Cardiac fibroblast (primary cell): ENCODE results near the gene GSX2.

Experiments
- DNase-seq, 2 donors: peaks; one replicate each; pipeline versions ENCODE4 v3.0.0 to v3.0.0-alpha.2; 2010; ENCODE audit warnings: low read depth in 2 of 2
- H3K4me3 ChIP-seq, 2 donors: replicated peaks in 1 of 2; 1 replicate in 1 of 2; 2 replicates in 1 of 2; pipeline ENCODE4 v1.5.1; 2011; ENCODE audit warnings: low read depth in 2 of 2, low read length in 2 of 2, mild to moderate bottlenecking in 2 of 2, moderate library complexity in 1 of 2
- CTCF ChIP-seq: IDR thresholded peaks from one replicate; pipeline ENCODE4 v1.5.1; 2011; ENCODE audit warnings: low read depth, mild to moderate bottlenecking, low read length, inconsistent platforms

Gene GSX2

GRCh38 chr4:54090804-54091623, 8.9 kb upstream of the GSX2 start:
- H3K4me3 ChIP-seq, result peak overlapping the region; percentile 63 to 65
- peak in 1 of 2 donors; percentile 45 for DNase-seq
- no peak for TF ChIP-seq CTCF

- H3K4me3 ChIP-seq, result peak overlapping the region; percentile 63 to 65
- DNase-seq, result peak; percentile 77 to 79
- TF ChIP-seq CTCF, result no peak
Observed at GRCh38 chr4:54091637-54092404, 8.1 kb upstream of the GSX2 start.

GRCh38 chr4:54092405-54093323, 7.3 kb upstream of the GSX2 start:
- DNase-seq, result no peak
- TF ChIP-seq CTCF, result no peak
- H3K4me3 ChIP-seq, result peak overlapping the region; percentile 63 to 65

GRCh38 chr4:54093324-54094240, 6.4 kb upstream of the GSX2 start:
- no peak for DNase-seq
- H3K4me3 ChIP-seq, result no peak overlapping the region

GRCh38 chr4:54094451-54094850, 5.5 kb upstream of the GSX2 start:
- H3K4me3 ChIP-seq, result no peak overlapping the region
- no peak for DNase-seq
- no peak for TF ChIP-seq CTCF

More at GRCh38 chr4:54093324-54094240, 6.4 kb upstream of the GSX2 start:
- TF ChIP-seq CTCF, result no peak
